HG03097 (cell line): ENCODE results near the gene CCDC88C.

Experiments used
- ATAC-seq: cut with Tn5 transposase; IDR thresholded peaks from one replicate; pipeline ENCODE4 v1.9.1; 2021; ENCODE audit not compliant: unreplicated experiment, low FRiP score

The CCDC88C gene

GRCh38 chr14:91350813-91351511, 66.7 kb downstream of the CCDC88C start:
- ATAC-seq = peak; percentile 48

GRCh38 chr14:91350483-91350812, 67.2 kb downstream of the CCDC88C start:
- ATAC-seq = no peak

- ATAC-seq = peak; percentile 48
Observed at GRCh38 chr14:91349481-91350074, 68.0 kb downstream of the CCDC88C start.

- ATAC-seq = peak; percentile 10
Observed at GRCh38 chr14:91348845-91349465, 68.7 kb downstream of the CCDC88C start.

- no peak for ATAC-seq
Observed at GRCh38 chr14:91346838-91347173, 70.8 kb downstream of the CCDC88C start.

- ATAC-seq = no peak
Observed at GRCh38 chr14:91344096-91344495, 73.5 kb downstream of the CCDC88C start.

- no peak for ATAC-seq
Observed at GRCh38 chr14:91343051-91343450, 74.6 kb downstream of the CCDC88C start.

- ATAC-seq = no peak
Observed at GRCh38 chr14:91342206-91342760, 75.3 kb downstream of the CCDC88C start.

- no peak for ATAC-seq
Observed at GRCh38 chr14:91341751-91342154, 75.9 kb downstream of the CCDC88C start.

GRCh38 chr14:91341334-91341733, 76.3 kb downstream of the CCDC88C start:
- ATAC-seq = no peak

GRCh38 chr14:91339671-91340369, 77.8 kb downstream of the CCDC88C start:
- no peak for ATAC-seq

GRCh38 chr14:91339076-91339475, 78.5 kb downstream of the CCDC88C start:
- ATAC-seq = no peak

- ATAC-seq = no peak
Observed at GRCh38 chr14:91338379-91338778, 79.2 kb downstream of the CCDC88C start.

GRCh38 chr14:91337699-91338335, 79.8 kb downstream of the CCDC88C start:
- ATAC-seq = no peak

- no peak for ATAC-seq
Observed at GRCh38 chr14:91336093-91336450, 81.5 kb downstream of the CCDC88C start.

- ATAC-seq = no peak
Observed at GRCh38 chr14:91335191-91336092, 82.2 kb downstream of the CCDC88C start.

- ATAC-seq = peak; percentile 51
Observed at GRCh38 chr14:91333650-91334039, 84.0 kb downstream of the CCDC88C start.

- peak; percentile 20 for ATAC-seq
Observed at GRCh38 chr14:91332986-91333649, 84.5 kb downstream of the CCDC88C start.
